Common myeloid progenitor, CD34-positive (primary cell): Measurements from ENCODE around the gene KNTC1.
"Not testable (repeated sequence)": the region's sequence is repeated elsewhere in the genome, so short reads cannot be mapped to it uniquely, and the experiment has no call there.

Source experiments
- CTCF ChIA-PET: fragments of 350-600 bp; sonication (Branson Sonifier 250); formaldehyde crosslinking; loops from one replicate; lab custom pipeline; 2021; ENCODE audit warnings: antibody characterized with exemption; lab: Charles Lee
- POLR2A ChIA-PET: fragments of 350-600 bp; sonication (Branson Sonifier 250); formaldehyde crosslinking; loops from one replicate; lab custom pipeline; 2021; ENCODE audit warnings: antibody characterized with exemption; lab: Charles Lee
- DNase-seq, 3 donors: peaks; one replicate each; pipeline versions ENCODE4 v3.0.0 to v3.0.0-alpha.2; 2013
- H3K27ac ChIP-seq, 2 experiments: 1 replicate in 1 of 2; 2 replicates in 1 of 2; pipeline ENCODE4 v1.7.0; 2013; ENCODE audit warnings: inconsistent platforms in 2 of 2, low read length in 2 of 2, mild to moderate bottlenecking in 2 of 2, low read depth in 1 of 2, moderate library complexity in 1 of 2; ENCODE audit not compliant: severe bottlenecking in 2 of 2, insufficient read depth in 1 of 2, poor library complexity in 1 of 2
- H3K27me3 ChIP-seq, 5 experiments: replicated peaks in 2 of 5; 1 replicate in 3 of 5; 2 replicates in 2 of 5; pipeline versions ENCODE4 v1.6.1 to v1.7.0; 2013; ENCODE audit warnings: low read length in 4 of 5, mild to moderate bottlenecking in 2 of 5, moderate library complexity in 2 of 5, inconsistent platforms in 1 of 5; ENCODE audit not compliant: insufficient read depth in 5 of 5, control insufficient read depth in 4 of 5
- H3K36me3 ChIP-seq, 4 experiments: 1 replicate in 2 of 4; 2 replicates in 2 of 4; pipeline versions ENCODE4 v1.6.1 to v1.7.0; 2013; ENCODE audit warnings: low read length in 3 of 4, control low read depth in 1 of 4, mild to moderate bottlenecking in 1 of 4; ENCODE audit not compliant: control insufficient read depth in 4 of 4, insufficient read depth in 4 of 4
- H3K4me1 ChIP-seq, 4 experiments: 1 replicate in 3 of 4; 2 replicates in 1 of 4; pipeline versions ENCODE4 v1.6.1 to v1.7.1; 2013; ENCODE audit warnings: low read length in 3 of 4, mild to moderate bottlenecking in 3 of 4, control low read depth in 1 of 4, inconsistent platforms in 1 of 4, moderate library complexity in 1 of 4; ENCODE audit not compliant: control insufficient read depth in 4 of 4, insufficient read depth in 4 of 4; ENCODE audit errors: control extremely low read depth in 1 of 4
- H3K4me3 ChIP-seq, 7 experiments: 1 replicate in 4 of 7; 2 replicates in 3 of 7; pipeline versions ENCODE4 v1.5.1 to v1.7.0; 2013; ENCODE audit warnings: mild to moderate bottlenecking in 7 of 7, low read length in 6 of 7, moderate library complexity in 6 of 7, inconsistent platforms in 2 of 7, low read depth in 2 of 7, control low read depth in 1 of 7; ENCODE audit not compliant: insufficient read depth in 4 of 7, control insufficient read depth in 1 of 7; ENCODE audit errors: extremely low read depth in 1 of 7
- H3K9me3 ChIP-seq, 5 experiments: 1 replicate in 4 of 5; 2 replicates in 1 of 5; pipeline versions ENCODE4 v1.6.1 to v1.7.1; 2013; ENCODE audit warnings: low read length in 4 of 5, mild to moderate bottlenecking in 2 of 5, inconsistent platforms in 1 of 5, low read depth in 1 of 5, moderate library complexity in 1 of 5; ENCODE audit not compliant: control insufficient read depth in 4 of 5, insufficient read depth in 2 of 5; ENCODE audit errors: control extremely low read depth in 1 of 5
- WGBS: methylation state at CpG from one replicate; pipeline ENCODE4 v1.1.5; 2013; ENCODE audit not compliant: insufficient coverage; 5-methylcytosine and 5-hydroxymethylcytosine counted together

Gene KNTC1

DNA sequence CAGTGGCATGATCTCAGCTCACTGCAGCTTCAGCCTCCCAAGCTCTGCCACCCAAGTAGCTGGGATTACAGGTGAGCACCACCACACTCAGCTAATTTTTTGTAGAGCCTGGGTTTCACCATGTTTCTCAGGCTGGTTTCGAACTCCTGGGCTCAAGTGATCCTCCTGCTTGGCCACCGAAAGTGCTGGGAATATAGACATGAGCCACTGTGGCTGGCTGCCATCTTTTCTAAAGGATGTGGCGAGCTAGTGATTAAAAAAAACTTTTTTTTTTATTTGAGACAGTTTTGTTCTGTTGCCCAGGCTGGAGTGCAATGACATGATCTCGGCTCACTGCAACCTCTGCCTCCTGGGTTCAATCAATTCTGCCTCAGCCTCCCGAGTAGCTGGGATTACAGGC lies 39.8 kb downstream of the KNTC1 start:
- H3K4me3 ChIP-seq, CTCF ChIA-PET, DNase-seq, H3K27me3 ChIP-seq, POLR2A ChIA-PET, H3K9me3 ChIP-seq, H3K4me1 ChIP-seq, H3K27ac ChIP-seq: not testable (repeated sequence)
- peaks cover 9 to 58% (median 39%) of the 10 kb centered on the region in 4 experiments for H3K36me3 ChIP-seq
- 100% methylated on average over 4 of the region's 5 CpGs for WGBS

DNA sequence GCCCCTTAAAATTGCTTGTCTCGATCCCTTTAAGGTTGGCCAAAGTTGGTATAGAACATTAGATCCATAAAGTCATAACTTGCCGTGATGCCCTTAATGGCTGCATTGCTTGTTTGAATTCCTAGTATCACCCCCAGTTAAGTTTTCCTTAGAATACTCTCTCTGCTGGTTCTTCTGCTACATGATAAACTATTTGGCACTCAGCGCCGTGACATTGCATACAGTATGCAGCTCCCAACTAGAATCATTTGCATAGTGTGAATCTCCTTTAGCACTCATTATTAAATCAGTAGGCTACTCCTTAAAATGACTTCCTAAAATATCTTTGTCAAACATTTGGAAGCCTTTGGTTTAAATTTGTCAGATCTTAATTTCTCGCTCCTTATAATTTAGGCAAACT lies 42.2 kb downstream of the KNTC1 start:
- no peak for DNase-seq
- ChIA-PET CTCF (interaction anchor here (0.8 to 0.9 kb wide), 2 partner anchors 9 to 69 kb away, joined by 3 to 4 read pairs; no protein-coding TSS in a partner anchor), POLR2A (interaction anchor here (0.6 kb wide), 1 partner anchor 1073 kb away, joined by 6 read pairs; no protein-coding TSS in a partner anchor)
- 93% methylated on average over 5 of the region's 5 CpGs for WGBS
- H3K27ac ChIP-seq = no peak overlapping the region
- H3K4me1 ChIP-seq = no peaks in the 10 kb centered on the region
- no peaks in the 10 kb centered on the region for H3K9me3 ChIP-seq
- no peak overlapping the region for H3K4me3 ChIP-seq
- peaks cover 13 to 62% (median 43%) of the 10 kb centered on the region in 4 experiments for H3K36me3 ChIP-seq
- no peaks in the 10 kb centered on the region for H3K27me3 ChIP-seq

DNA sequence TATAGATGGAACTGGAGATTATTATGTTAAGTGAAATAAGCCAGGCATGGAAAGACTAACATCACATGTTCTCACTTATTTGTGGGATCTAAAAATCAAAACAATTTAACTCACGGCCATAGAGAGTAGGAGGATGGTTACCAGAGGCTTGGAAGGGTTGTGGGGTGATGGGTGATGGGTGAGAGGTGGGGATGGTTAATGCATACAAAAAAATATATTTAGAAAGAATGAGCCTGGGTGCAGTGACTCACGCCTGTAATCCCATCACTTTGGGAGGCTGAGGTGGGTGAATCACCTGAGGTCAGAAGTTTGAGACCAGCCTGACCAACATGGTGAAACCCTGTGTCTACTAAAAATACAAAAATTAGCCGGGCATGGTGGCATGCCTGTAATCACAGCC lies 43.0 kb downstream of the KNTC1 start:
- POLR2A ChIA-PET, DNase-seq, CTCF ChIA-PET, H3K9me3 ChIP-seq, H3K4me1 ChIP-seq, H3K27ac ChIP-seq, H3K4me3 ChIP-seq, H3K27me3 ChIP-seq: not testable (repeated sequence)
- peaks cover 17 to 62% (median 43%) of the 10 kb centered on the region in 4 experiments for H3K36me3 ChIP-seq
- WGBS = 94% methylated on average over 2 of the region's 3 CpGs

DNA sequence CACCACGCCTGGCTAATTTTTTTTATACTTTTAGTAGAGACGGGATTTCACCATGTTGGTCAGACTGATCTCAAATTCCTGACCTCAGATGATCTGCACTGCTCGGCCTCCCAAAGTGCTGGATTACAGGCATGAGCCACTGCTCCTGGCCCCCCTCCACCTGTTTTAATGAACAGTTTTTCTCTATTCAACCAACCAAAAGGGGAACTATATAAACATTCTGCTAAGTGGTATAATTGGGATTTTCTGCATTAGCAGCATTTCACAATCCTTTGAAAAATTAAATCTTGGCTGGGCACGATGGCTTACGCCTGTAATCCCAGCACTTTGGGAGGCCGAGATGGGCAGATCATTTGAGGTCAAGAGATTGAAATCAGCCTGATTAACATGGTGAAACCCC lies 44.8 kb downstream of the KNTC1 start:
- Histone ChIP-seq H3K36me3 (peaks cover 21 to 70% (median 55%) of the 10 kb centered on the region in 4 experiments), H3K27ac (no peak overlapping the region), H3K4me1 (no peaks in the 10 kb centered on the region), H3K4me3 (no peak overlapping the region), H3K9me3 (no peaks in the 10 kb centered on the region), H3K27me3 (no peaks in the 10 kb centered on the region)
- no peak for DNase-seq
- POLR2A ChIA-PET = no interaction called here
- CTCF ChIA-PET = no interaction called here
- WGBS = 78% methylated on average over 3 of the region's 6 CpGs

DNA sequence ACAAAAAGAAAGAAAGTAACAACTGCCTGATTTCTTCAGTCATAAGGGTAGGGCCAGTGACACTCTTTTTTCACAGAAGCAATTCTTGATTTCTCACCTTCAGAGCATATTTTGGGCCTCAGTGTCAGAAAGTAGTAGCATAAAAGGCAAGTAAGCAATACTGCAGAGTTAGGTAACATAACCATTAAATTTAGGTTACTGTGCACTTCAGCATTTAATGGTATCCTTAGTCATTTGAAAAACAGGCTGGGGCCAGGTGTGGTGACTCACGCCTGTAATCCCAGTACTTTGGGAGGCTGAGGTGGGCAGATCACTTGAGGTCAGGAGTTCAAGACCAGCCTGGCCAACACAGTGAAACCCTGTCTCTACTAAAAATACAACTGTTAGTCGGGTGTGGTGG lies 56.2 kb downstream of the KNTC1 start:
- CTCF ChIA-PET = interaction anchor here (1.5 kb wide), 1 partner anchor 32 kb away, joined by 3 read pairs; no protein-coding TSS in a partner anchor
- H3K4me1 ChIP-seq, POLR2A ChIA-PET, H3K27ac ChIP-seq, DNase-seq, H3K9me3 ChIP-seq, H3K4me3 ChIP-seq, H3K27me3 ChIP-seq: not testable (repeated sequence)
- WGBS = 100% methylated on average over 2 of the region's 2 CpGs
- H3K36me3 ChIP-seq = peaks cover 14 to 76% (median 41%) of the 10 kb centered on the region in 4 experiments

DNA sequence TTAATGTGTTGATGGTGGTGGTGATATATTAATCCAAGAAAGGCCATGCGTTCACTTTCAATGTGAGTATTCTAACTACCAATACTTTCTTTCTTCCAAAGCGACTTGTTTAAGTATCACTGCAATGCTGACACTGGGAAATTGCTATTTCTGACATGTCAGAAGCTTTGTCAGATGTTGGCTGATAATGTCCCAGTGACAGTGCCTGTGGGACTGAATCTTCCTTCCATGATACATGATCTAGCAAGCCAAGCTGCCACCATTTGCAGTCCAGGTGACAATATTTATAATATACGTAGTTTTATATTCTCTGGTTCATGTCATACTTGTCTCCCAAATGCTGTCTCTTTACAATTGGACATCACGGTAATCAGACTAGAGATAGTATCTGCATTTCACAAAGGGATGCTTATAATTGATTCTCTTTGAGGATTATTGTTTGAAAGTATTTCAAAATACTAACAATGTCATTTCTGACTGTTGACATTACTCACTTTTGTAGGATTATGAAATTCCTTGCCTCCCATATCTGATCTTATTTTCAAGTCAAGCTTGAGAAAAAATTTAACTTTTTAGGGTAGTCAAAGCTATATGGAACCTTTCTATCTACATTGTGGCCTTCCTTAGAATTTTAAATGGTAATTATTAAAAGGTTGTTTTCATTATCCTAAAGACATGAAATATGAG lies 57.3 kb downstream of the KNTC1 start:
- Histone ChIP-seq H3K9me3 (no peaks in the 10 kb centered on the region), H3K27me3 (no peaks in the 10 kb centered on the region), H3K4me1 (no peaks in the 10 kb centered on the region), H3K4me3 (no peak overlapping the region), H3K27ac (no peak overlapping the region), H3K36me3 (peaks cover 14 to 75% (median 45%) of the 10 kb centered on the region in 4 experiments)
- POLR2A ChIA-PET = no interaction called here
- WGBS = 100% methylated on average over 2 of the region's 4 CpGs
- DNase-seq = no peak
- CTCF ChIA-PET = no interaction called here

DNA sequence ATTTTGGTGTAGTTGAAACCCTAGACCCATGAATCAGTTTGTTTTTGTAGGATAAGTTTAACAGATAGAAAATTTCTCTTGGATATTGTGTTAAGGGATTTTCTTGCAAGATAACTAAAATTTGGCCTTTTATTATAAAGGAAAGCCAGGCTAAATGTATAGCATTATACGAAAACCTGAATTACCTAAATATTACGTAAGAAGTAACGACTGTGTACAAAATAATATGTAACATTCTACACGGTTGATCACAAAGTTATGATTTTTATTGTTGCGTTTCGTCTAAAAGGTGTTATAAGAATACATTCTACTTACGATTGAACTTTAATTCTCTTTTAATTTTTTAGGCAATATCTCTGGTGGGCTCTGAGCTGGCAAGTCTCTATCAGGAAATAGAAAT lies 63.9 kb downstream of the KNTC1 start:
- CTCF ChIA-PET = no interaction called here
- no CpG with 5 or more reads among the region's 7 CpGs for WGBS
- POLR2A ChIA-PET = no interaction called here
- H3K9me3 ChIP-seq = no peaks in the 10 kb centered on the region
- no peak overlapping the region for H3K27ac ChIP-seq
- H3K27me3 ChIP-seq = no peaks in the 10 kb centered on the region
- no peak overlapping the region for H3K4me3 ChIP-seq
- H3K36me3 ChIP-seq = peaks cover 6 to 60% (median 32%) of the 10 kb centered on the region in 4 experiments
- H3K4me1 ChIP-seq = no peaks in the 10 kb centered on the region
- DNase-seq = no peak
